ENCODE measurements around the gene AQP12B. TPM values are rescaled to one million over a fixed set of nuclear protein-coding genes. Genes with fewer than 3 reads are reported as not detected.

AQP12B gene
- total and polyA plus RNA-seq, 5 donors = not detected

DNA sequence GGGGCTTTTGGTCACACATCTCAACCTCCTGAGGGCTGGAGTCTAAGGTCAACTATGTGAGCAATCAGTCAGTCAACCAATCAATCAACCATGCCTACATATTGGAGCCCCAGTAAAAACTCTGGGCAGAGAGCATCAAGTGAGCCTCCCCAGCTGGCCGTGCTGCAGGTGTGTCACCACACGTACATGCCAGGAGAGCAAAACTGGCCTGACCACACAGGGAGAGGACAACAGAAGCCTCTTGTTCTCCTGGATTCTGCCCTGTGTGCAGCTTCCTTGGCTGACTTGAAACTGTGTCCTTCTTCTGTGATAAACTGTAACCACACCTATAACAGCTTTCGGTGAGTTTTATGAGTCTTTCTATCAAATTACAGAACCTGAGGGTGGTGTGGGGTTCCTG lies 31.5 kb downstream of the AQP12B start:
- intact Hi-C loops (cut with DNase I) = no loop called here
- no peak overlapping the region for H3K4me3 ChIP-seq (ENCODE audit: low read length)
- WGBS = 82% methylated on average over 3 of the region's 3 CpGs
- ATAC-seq (no peak), DNase-seq (peak in 1 of 3 donors; percentile 33)
- no peaks in the 10 kb centered on the region for H3K27me3 ChIP-seq (ENCODE audit: control insufficient read depth, insufficient read depth)
- H3K27ac ChIP-seq (ENCODE audit: low read length) = no peak overlapping the region
- no peaks in the 10 kb centered on the region for H3K9me3 ChIP-seq (ENCODE audit: control insufficient read depth, low read length)
- no peaks in the 10 kb centered on the region for H3K4me1 ChIP-seq (ENCODE audit: control insufficient read depth, insufficient read depth, low read length)

DNA sequence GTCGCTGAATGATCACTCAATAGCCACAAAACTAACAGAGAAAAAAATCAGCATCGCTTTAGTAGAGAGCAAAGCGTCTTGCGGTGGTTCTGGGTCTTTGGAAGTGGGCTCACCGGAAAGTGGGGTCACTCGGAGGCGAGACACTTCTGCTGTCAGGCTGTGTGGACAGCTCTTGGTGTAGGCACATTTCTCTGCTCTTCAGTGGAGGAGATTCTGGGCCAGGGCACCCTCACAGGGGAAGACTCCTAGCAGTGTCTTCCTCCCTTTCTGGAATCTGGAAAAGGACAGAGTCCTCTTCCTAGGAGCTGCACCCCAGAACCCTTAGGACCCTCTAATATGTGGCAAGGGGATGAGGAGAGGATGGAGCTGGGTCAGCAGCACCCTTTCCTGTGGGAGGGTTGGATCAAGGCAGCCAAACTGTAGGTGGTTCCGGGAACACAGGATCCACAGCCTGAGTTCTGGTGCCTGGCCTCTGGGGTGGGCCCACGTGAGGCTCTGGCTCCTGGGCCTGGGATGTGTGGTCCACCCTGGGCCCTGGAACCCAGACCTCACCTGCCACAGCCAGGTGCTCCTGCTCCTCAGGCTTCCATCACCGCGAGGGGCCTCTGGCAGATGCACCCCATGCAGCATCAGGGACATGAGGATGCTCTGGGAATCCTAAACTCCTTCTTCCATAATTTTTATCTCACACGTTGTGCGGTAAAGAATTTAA lies 32.3 kb downstream of the AQP12B start:
- Histone ChIP-seq H3K27ac (ENCODE audit: low read length) (no peak overlapping the region), H3K27me3 (ENCODE audit: control insufficient read depth, insufficient read depth) (no peaks in the 10 kb centered on the region), H3K9me3 (ENCODE audit: control insufficient read depth, low read length) (no peaks in the 10 kb centered on the region), H3K4me1 (ENCODE audit: control insufficient read depth, insufficient read depth, low read length) (no peaks in the 10 kb centered on the region), H3K4me3 (ENCODE audit: low read length) (no peak overlapping the region)
- ATAC-seq (no peak), DNase-seq (peak in 1 of 3 donors; percentile 18)
- 89% methylated on average over 13 of the region's 13 CpGs for WGBS
- intact Hi-C loops (cut with DNase I) = no loop called here

DNA sequence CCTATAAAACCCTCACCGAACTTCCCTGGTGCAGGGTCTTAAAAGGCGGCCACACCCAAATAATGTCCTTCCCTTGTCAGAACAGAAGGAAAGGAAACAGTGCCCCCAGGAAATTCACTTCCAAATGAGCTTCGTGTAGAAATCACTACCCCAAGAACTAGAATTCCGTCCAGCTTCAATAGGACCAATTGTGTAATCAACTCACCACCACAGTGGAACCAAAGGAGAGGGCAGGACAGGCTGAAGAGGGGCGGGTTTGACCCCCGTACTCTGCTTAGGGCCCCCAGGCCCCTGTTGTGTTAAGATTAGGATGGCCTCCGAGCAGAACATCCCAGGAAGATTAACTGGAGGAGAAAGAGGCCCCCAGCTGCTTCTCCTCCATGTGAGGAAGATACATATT lies 33.4 kb downstream of the AQP12B start:
- DNase-seq (no peak), ATAC-seq (no peak)
- no peak overlapping the region for H3K27ac ChIP-seq (ENCODE audit: low read length)
- no peaks in the 10 kb centered on the region for H3K4me1 ChIP-seq (ENCODE audit: control insufficient read depth, insufficient read depth, low read length)
- no peak overlapping the region for H3K4me3 ChIP-seq (ENCODE audit: low read length)
- 52% methylated on average over 7 of the region's 7 CpGs for WGBS
- H3K27me3 ChIP-seq (ENCODE audit: control insufficient read depth, insufficient read depth) = no peaks in the 10 kb centered on the region
- H3K9me3 ChIP-seq (ENCODE audit: control insufficient read depth, low read length) = no peaks in the 10 kb centered on the region
- intact Hi-C loops (cut with DNase I) = no loop called here

DNA sequence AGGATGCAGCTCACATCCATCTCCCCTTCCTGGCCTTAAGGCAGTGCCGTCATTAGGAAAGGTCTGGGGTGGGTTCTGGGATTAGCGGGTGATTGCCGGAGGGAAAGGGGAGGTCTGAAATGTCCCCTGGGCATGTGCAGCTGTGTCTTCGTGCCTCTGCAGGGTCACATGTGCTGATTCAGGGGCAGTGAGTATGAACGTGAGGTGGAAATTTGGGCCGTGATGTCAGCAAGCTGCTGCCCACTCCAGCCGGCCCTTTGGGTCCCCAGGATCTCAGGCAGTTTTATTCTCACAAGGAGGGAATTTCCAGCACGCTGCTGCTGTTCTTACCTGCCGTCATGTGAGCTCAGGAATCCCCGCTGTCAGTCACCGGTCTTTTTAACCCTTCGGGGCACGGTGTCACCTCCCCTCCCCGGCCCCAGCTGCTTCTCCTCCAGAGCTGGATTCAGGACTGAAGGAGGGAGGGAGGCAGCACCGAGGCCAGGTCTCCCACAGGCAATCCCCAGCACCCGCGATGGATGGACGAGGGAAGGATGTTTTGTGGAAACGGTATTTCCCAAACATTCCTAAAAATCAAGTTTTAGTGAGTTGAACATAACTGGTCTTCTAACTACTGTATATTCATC lies 33.9 kb downstream of the AQP12B start:
- DNase-seq = peak in 1 of 3 donors; percentile 27
- intact Hi-C loops (cut with DNase I) = no loop called here
- H3K27me3 ChIP-seq (ENCODE audit: control insufficient read depth, insufficient read depth) = no peaks in the 10 kb centered on the region
- WGBS = 34% methylated on average over 19 of the region's 19 CpGs
- no peaks in the 10 kb centered on the region for H3K9me3 ChIP-seq (ENCODE audit: control insufficient read depth, low read length)
- H3K4me3 ChIP-seq (ENCODE audit: low read length) = no peak overlapping the region
- no peaks in the 10 kb centered on the region for H3K4me1 ChIP-seq (ENCODE audit: control insufficient read depth, insufficient read depth, low read length)
- no peak overlapping the region for H3K27ac ChIP-seq (ENCODE audit: low read length)
- ATAC-seq = no peak

DNA sequence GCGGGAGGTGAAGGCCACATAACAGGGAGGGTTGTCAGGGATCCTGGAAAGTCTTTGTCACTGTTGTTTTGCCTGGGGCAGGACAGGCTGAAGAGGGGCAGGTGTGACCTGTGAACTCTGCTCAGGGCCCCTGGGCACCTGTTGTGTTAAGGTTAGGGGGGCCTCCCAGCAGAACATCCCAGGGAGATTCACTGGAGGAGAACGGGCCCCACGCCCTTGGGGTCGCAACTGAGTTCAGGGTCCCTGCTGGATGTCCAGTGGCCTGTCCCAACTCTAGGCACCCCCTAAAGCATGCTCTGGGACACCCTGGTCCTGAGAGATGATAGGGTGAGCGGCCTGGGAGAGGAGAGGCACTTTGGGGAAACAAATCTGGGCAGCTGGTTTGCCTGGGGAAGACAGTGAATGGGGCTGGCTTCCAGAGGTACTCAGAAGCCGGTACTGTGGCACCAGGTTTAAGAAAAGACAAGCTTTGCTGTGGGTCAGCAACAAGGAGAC lies 34.5 kb downstream of the AQP12B start:
- ATAC-seq = no peak
- H3K4me3 ChIP-seq (ENCODE audit: low read length) = no peak overlapping the region
- H3K27me3 ChIP-seq (ENCODE audit: control insufficient read depth, insufficient read depth) = no peaks in the 10 kb centered on the region
- no peaks in the 10 kb centered on the region for H3K9me3 ChIP-seq (ENCODE audit: control insufficient read depth, low read length)
- intact Hi-C loops (cut with DNase I) = no loop called here
- H3K27ac ChIP-seq (ENCODE audit: low read length) = no peak overlapping the region
- WGBS = 78% methylated on average over 6 of the region's 6 CpGs
- DNase-seq = peak in 2 of 3 donors; percentile 13 to 27
- H3K4me1 ChIP-seq (ENCODE audit: control insufficient read depth, insufficient read depth, low read length) = no peaks in the 10 kb centered on the region

DNA sequence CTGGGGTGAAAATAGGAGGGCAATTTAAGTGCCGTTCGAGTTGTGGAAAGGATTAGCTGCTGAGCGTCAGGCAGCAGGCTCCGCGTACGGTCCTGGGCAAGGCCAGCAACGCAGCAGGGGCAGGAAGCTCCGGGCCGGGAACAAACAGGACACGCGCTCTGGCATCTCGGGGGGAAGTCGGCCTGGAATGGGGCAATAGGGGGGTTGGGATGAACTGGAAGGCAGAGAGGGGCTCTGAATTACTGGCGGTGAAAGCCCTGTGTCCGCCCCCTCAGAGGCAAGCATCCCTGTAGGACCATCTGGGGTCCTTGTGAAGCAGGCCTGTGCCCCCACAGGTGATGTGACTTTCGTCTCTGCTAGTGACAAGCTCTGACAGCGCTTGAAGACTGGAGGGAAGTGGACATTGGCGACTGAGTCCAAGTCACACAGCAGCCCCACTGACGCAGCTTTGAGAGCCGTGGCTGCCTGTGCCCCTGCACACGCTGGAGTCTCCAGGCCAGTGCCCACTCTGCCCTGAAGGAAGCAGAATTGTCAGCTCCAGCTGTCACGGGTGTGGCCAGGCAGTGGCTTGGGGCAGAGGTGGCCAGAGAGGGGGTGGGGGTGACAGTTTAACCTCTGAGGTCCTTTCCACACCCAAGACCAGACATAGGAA lies 35.1 kb downstream of the AQP12B start:
- 59% methylated on average over 22 of the region's 22 CpGs for WGBS
- H3K4me3 ChIP-seq (ENCODE audit: low read length) = no peak overlapping the region
- intact Hi-C loops (cut with DNase I) = no loop called here

DNA sequence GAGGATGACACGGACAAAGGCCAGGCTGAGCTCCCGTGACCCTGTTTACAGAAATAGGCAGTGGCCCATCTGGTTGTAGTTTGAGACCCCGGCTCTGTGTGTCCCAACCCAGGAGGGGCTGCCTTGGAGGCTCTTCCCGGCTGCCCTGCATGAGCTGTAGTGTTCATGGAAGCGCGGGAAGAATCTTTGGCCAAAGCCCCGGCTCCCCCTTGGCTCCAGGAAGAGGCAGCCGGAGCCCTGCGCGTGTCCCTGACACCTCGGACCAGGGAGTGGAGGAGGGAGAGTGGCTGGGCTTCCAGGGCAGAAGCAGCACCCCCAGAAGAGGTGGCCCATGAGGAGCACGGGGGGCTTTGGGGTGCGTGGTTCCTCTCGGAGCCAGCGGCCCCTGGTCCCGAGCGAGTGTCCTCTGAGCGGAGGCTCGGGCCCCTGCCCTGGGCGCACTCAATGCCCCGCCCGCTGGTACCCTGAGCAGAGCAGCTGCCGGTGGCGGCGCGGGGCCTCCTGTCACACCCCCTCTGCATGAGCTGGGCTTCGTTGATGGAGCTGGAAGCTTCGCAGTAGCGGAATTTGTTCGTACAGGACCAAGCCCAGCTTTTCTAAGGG lies 35.7 kb downstream of the AQP12B start:
- Histone ChIP-seq H3K27me3 (ENCODE audit: control insufficient read depth, insufficient read depth) (no peaks in the 10 kb centered on the region), H3K9me3 (ENCODE audit: control insufficient read depth, low read length) (no peaks in the 10 kb centered on the region), H3K27ac (ENCODE audit: low read length) (no peak overlapping the region), H3K4me1 (ENCODE audit: control insufficient read depth, insufficient read depth, low read length) (no peaks in the 10 kb centered on the region), H3K4me3 (ENCODE audit: low read length) (no peak overlapping the region)
- 73% methylated on average over 30 of the region's 30 CpGs for WGBS
- intact Hi-C loops (cut with DNase I) = no loop called here
- DNase-seq (peak in 2 of 3 donors; percentile 30 to 33), ATAC-seq (peak in 1 of 2 donors; percentile 12)

More for the DNA sequence above, 35.1 kb downstream of the AQP12B start:
- H3K27me3 ChIP-seq (ENCODE audit: control insufficient read depth, insufficient read depth) = no peaks in the 10 kb centered on the region
- ATAC-seq (no peak), DNase-seq (peak in 2 of 3 donors; percentile 10 to 16)
- no peak overlapping the region for H3K27ac ChIP-seq (ENCODE audit: low read length)
- H3K9me3 ChIP-seq (ENCODE audit: control insufficient read depth, low read length) = no peaks in the 10 kb centered on the region
- no peaks in the 10 kb centered on the region for H3K4me1 ChIP-seq (ENCODE audit: control insufficient read depth, insufficient read depth, low read length)

DNA sequence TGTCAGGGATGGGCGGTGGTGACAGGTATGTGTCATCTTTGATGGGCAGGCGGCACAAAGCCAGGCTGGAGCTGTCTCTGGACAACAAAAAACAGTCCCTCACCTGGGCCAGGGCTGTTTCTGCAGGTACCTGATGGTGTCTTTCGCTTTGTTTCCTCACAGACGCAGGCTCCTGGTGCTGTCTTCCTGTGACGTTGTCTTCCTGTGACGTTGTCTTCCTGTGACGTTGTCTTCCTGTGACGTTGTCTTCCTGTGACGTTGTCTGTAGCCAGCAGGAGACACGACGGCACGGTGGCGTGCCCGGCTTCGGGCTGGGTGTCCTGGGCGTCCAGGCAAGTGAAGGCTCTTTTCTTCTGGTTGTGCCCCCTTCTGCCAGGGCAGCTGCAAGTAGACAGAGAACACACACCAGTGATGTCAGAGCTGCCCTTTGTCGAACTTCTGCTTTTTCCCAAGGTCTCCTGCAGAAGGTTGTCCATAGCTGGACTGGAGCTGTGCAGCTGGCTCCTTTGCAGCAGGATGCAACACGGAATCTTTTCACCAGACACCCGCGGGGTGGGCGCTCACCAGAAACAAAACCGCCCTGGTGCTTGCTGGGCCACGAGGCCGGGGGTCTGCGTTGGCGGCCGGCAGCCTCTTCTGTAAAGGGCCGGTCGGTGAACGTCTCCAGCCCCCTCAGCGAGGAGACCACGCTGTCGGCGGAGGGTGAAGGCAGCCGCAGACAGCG lies 36.3 kb downstream of the AQP12B start:
- H3K27me3 ChIP-seq (ENCODE audit: control insufficient read depth, insufficient read depth) = no peaks in the 10 kb centered on the region
- no peaks in the 10 kb centered on the region for H3K4me1 ChIP-seq (ENCODE audit: control insufficient read depth, insufficient read depth, low read length)
- no peak overlapping the region for H3K27ac ChIP-seq (ENCODE audit: low read length)
- DNase-seq (peak in 1 of 3 donors; percentile 24), ATAC-seq (no peak)
- WGBS = 78% methylated on average over 36 of the region's 36 CpGs
- no peaks in the 10 kb centered on the region for H3K9me3 ChIP-seq (ENCODE audit: control insufficient read depth, low read length)
- no peak overlapping the region for H3K4me3 ChIP-seq (ENCODE audit: low read length)
- intact Hi-C loops (cut with DNase I) = no loop called here

DNA sequence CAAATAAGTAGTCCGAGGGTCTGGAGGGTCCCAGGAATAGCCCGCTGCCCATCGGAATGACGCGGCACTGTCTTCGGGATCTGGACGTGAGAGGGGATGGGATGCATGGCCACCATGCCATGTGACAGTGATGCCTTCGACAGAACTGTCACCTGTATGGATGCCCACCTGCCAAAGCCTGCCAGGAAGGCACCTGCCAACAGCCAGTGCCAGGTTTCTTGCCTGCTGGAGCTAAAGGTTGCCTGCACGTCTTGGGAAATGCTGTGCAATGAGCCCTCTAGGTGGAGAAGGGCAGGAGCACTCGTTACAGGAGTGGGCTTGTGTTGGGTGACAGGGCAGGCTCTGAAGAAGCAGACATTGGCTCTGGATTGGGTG lies 36.9 kb downstream of the AQP12B start:
- intact Hi-C loops (cut with DNase I) = no loop called here
- Histone ChIP-seq H3K27me3 (ENCODE audit: control insufficient read depth, insufficient read depth) (no peaks in the 10 kb centered on the region), H3K4me3 (ENCODE audit: low read length) (no peak overlapping the region), H3K27ac (ENCODE audit: low read length) (no peak overlapping the region), H3K9me3 (ENCODE audit: control insufficient read depth, low read length) (no peaks in the 10 kb centered on the region), H3K4me1 (ENCODE audit: control insufficient read depth, insufficient read depth, low read length) (no peaks in the 10 kb centered on the region)
- DNase-seq = no peak
- no peak for ATAC-seq
- 85% methylated on average over 10 of the region's 10 CpGs for WGBS

DNA sequence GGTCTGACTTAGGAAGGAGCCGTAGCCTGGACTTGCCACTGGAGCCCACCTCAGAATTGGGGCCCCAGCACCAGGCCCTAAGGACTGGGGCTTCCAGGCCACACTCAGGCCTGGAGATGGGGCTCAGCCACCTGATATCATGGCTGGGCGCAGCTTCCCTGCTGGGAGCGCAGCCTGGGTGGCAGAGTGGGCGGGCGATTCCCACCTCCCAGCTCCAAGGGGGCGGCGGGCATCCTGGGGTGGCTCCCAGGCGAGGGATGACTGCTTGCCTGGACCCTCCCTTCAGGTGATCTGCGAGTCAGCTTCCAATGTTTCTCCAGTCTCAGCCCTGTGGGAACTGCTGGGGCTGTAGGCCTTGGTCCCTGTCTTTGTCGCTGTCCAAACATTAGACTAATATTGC lies 37.3 kb downstream of the AQP12B start:
- Histone ChIP-seq H3K4me3 (ENCODE audit: low read length) (no peak overlapping the region), H3K27me3 (ENCODE audit: control insufficient read depth, insufficient read depth) (no peaks in the 10 kb centered on the region), H3K4me1 (ENCODE audit: control insufficient read depth, insufficient read depth, low read length) (no peaks in the 10 kb centered on the region), H3K9me3 (ENCODE audit: control insufficient read depth, low read length) (no peaks in the 10 kb centered on the region), H3K27ac (ENCODE audit: low read length) (no peak overlapping the region)
- DNase-seq = no peak
- ATAC-seq = no peak
- WGBS = 85% methylated on average over 10 of the region's 10 CpGs
- intact Hi-C loops (cut with DNase I) = no loop called here

Data from right cardiac atrium (tissue), 5 donors.